Thyroid gland (tissue), 4 donors: ENCODE measurements around the gene ASPRV1. TPM values are rescaled to one million over a fixed set of nuclear protein-coding genes. Genes with fewer than 3 reads are reported as not detected.

Experiments used
- DNase-seq, 2 donors: peaks; one replicate each; pipeline ENCODE4 v3.0.0-alpha.2; 2019
- H3K27ac ChIP-seq, 3 donors: fragments of 200-600 bp; sonication (generic); 1 replicate in 2 of 3; 2 replicates in 1 of 3; pipeline ENCODE4 v1.5.1; 2016 to 2019; ENCODE audit warnings: mild to moderate bottlenecking in 1 of 3, moderate library complexity in 1 of 3
- H3K27me3 ChIP-seq: fragments of 200-600 bp; sonication (generic); one replicate; pipeline ENCODE4 v1.5.1; 2019
- H3K36me3 ChIP-seq, 2 donors: fragments of 200-600 bp; sonication (generic); one replicate each; pipeline ENCODE4 v1.5.1; 2016 to 2019
- H3K4me1 ChIP-seq, 2 donors: fragments of 200-600 bp; sonication (generic); one replicate each; pipeline ENCODE4 v1.5.1; 2017 to 2019
- H3K4me3 ChIP-seq, 3 donors: fragments of 200-600 bp; sonication (generic); replicated peaks in 1 of 3; 1 replicate in 2 of 3; 2 replicates in 1 of 3; pipeline ENCODE4 v1.5.1; 2016; ENCODE audit warnings: mild to moderate bottlenecking in 1 of 3
- H3K9me3 ChIP-seq: fragments of 200-600 bp; sonication (generic); one replicate; pipeline ENCODE4 v1.5.1; 2017
- POLR2A ChIP-seq, 2 donors: fragments of 450-650 bp; IDR thresholded peaks; one replicate each; pipeline ENCODE4 v1.6.1; 2017; ENCODE audit warnings: antibody characterized with exemption in 2 of 2, mild to moderate bottlenecking in 2 of 2, moderate library complexity in 1 of 2
- WGBS, 2 donors: methylation state at CpG; one replicate each; pipeline ENCODE4 v1.1.5; 2017; 5-methylcytosine and 5-hydroxymethylcytosine counted together
- intact Hi-C: fragments of 100-400 bp; cut with DNase I; formaldehyde crosslinking; loops from one replicate; pipeline ENCODE4 v1.15.1; 2023
- total RNA-seq, 4 donors: library from RNA; depleted of rRNA; stranded (reverse); fragments of >200 nt; gene quantifications; one replicate each; pipeline ENCODE4 v1.2.3, GENCODE V29; 2016
- TF ChIP-seq, protein P1 (sequence below), 6 experiments: fragments of 200-600 bp in 3 of 6; fragments of 450-650 bp in 3 of 6; sonication (generic) in 3 of 6; IDR thresholded peaks; one replicate each; pipeline ENCODE4 v1.5.1; 2016 to 2019; ENCODE audit warnings: antibody characterized with exemption in 6 of 6, mild to moderate bottlenecking in 2 of 6, inconsistent platforms in 1 of 6, moderate library complexity in 1 of 6

The ASPRV1 gene
- total RNA-seq, 4 donors from 2014 or later = 0.89 to 2.0 (median 1.5) TPM

DNA sequence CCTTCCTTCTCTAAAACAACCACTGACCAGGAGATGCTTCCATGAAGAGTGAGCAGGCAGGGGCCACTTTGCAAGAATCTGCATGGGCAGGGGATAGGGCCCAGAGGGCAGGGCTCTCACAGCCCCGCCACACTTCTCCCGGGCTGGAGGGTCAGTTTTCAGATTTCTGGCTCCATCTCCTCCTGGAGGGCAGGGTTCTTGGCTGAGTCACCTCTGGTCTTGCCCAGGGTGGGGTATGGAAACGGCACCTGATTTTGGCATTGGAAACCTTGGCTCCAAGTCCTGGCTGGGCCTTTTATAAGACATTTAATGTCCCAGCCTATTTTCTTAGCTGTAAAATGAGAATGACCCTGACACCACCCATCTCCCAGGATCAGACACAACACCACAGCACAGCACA, 27.6 kb upstream of the ASPRV1 start:
- TF ChIP-seq POLR2A (IDR thresholded peaks at IDR 0.05) = no peak
- TF ChIP-seq, protein P1, sequence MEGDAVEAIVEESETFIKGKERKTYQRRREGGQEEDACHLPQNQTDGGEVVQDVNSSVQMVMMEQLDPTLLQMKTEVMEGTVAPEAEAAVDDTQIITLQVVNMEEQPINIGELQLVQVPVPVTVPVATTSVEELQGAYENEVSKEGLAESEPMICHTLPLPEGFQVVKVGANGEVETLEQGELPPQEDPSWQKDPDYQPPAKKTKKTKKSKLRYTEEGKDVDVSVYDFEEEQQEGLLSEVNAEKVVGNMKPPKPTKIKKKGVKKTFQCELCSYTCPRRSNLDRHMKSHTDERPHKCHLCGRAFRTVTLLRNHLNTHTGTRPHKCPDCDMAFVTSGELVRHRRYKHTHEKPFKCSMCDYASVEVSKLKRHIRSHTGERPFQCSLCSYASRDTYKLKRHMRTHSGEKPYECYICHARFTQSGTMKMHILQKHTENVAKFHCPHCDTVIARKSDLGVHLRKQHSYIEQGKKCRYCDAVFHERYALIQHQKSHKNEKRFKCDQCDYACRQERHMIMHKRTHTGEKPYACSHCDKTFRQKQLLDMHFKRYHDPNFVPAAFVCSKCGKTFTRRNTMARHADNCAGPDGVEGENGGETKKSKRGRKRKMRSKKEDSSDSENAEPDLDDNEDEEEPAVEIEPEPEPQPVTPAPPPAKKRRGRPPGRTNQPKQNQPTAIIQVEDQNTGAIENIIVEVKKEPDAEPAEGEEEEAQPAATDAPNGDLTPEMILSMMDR (IDR thresholded peaks at IDR 0.05) = no peak
- no peaks in the 10 kb centered on the region for H3K9me3 ChIP-seq
- WGBS, 2 donors = 46 to 47% methylated on average over 3 of the region's 3 CpGs
- peak; percentile 32 to 35 for DNase-seq
- peaks cover 10 to 15% of the 10 kb centered on the region in 2 donors for H3K4me1 ChIP-seq
- H3K4me3 ChIP-seq = no peak overlapping the region
- H3K36me3 ChIP-seq = no peaks in the 10 kb centered on the region
- intact Hi-C loops = no loop called here
- no peaks in the 10 kb centered on the region for H3K27me3 ChIP-seq
- H3K27ac ChIP-seq = no peak overlapping the region

DNA sequence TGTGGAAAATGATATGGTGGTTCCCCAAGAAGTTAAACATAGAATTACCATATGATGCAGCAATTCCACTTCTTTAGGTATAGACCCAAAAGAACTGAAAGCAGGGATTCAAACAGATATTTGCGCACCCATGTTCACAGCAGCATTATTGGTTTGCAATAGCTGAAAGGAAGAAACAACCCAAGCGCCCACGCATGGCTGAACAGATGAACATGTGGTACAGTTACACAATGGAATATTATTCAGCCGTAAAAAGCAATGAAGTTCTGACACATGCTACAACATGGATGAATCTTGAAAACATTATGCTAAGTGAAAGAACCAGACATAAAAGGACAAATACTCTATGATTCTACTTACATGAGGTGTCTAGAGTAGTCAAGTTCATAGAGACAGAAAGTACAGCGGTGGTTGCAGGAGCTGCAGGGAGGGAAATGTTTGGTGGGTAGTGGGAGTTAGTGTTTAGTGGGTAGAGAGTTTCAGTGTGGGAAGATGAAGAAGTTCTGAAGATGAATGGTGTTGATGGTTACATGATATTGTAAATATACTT, 26.7 kb upstream of the ASPRV1 start:
- TF ChIP-seq POLR2A (IDR thresholded peaks at IDR 0.05) = no peak
- TF ChIP-seq, protein P1 (IDR thresholded peaks at IDR 0.05) = no peak
- 99 to 100% methylated on average over 5 of the region's 5 CpGs for WGBS, 2 donors

DNA sequence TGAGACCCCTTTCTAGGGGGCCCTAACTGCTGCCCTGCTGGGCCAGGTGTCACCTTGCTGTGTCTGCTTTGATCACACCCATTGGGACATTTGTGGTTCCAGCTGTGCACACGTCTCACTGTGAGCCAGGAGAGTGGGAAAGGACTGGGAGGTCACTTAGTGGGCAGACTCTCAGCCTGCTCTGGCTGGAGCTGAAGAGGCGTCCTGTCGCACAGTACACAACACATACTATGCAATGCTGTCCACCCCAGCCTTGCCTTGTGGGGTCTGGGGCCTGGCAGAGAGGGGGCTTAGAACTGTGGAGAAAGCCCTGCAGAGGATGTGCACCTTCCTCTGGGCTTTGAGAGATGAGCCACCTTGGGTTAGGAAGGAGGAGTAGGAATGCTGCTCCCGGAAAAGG, 25.3 kb upstream of the ASPRV1 start:
- peaks cover 10 to 15% of the 10 kb centered on the region in 2 donors for H3K4me1 ChIP-seq
- no peaks in the 10 kb centered on the region for H3K9me3 ChIP-seq
- DNase-seq = no peak
- intact Hi-C loops = no loop called here
- no peaks in the 10 kb centered on the region for H3K27me3 ChIP-seq
- H3K4me3 ChIP-seq = no peak overlapping the region
- 96 to 100% methylated on average over 2 to 4 of the region's 4 CpGs for WGBS, 2 donors
- H3K27ac ChIP-seq = no peak overlapping the region
- TF ChIP-seq, protein P1 (IDR thresholded peaks at IDR 0.05) = no peak
- no peaks in the 10 kb centered on the region for H3K36me3 ChIP-seq

More for the DNA sequence above, 26.7 kb upstream of the ASPRV1 start:
- H3K27me3 ChIP-seq = no peaks in the 10 kb centered on the region
- intact Hi-C loops = no loop called here
- DNase-seq = no peak
- H3K4me3 ChIP-seq = no peak overlapping the region
- H3K9me3 ChIP-seq = no peaks in the 10 kb centered on the region
- H3K4me1 ChIP-seq = peaks cover 10 to 15% of the 10 kb centered on the region in 2 donors
- H3K27ac ChIP-seq = no peak overlapping the region
- H3K36me3 ChIP-seq = no peaks in the 10 kb centered on the region

DNA sequence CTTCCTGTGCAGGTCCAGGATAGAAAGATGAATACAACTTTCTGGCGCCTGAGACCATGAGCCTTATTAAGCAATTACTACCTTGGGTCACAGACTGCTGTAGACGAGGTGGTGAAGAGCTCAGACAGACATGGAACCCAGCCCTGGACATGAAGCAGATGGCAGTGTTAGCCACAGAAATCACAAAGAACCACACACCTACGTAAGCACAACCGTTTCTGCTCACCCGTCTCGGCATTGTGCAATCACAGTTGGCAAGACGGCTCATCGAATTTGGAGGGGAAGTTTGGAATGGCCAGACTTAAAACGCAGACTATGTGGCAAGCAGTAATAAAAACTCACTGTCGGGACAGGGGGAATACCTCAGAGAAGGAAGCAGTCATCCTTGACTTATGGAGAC, 24.3 kb upstream of the ASPRV1 start:
- Histone ChIP-seq H3K4me3 (no peak overlapping the region), H3K4me1 (peaks cover 10 to 15% of the 10 kb centered on the region in 2 donors), H3K9me3 (no peaks in the 10 kb centered on the region), H3K36me3 (no peaks in the 10 kb centered on the region), H3K27me3 (no peaks in the 10 kb centered on the region), H3K27ac (peak overlapping the region; percentile 45 to 61 (median 56))
- intact Hi-C loops = no loop called here
- TF ChIP-seq, protein P1 (IDR thresholded peaks at IDR 0.05) = peak in 4 of 6 experiments; percentile 5 to 52 (median 30)
- TF ChIP-seq POLR2A (IDR thresholded peaks at IDR 0.05) = no peak
- 40 to 65% methylated on average over 10 of the region's 10 CpGs for WGBS, 2 donors
- DNase-seq = peak; percentile 75 to 79

DNA sequence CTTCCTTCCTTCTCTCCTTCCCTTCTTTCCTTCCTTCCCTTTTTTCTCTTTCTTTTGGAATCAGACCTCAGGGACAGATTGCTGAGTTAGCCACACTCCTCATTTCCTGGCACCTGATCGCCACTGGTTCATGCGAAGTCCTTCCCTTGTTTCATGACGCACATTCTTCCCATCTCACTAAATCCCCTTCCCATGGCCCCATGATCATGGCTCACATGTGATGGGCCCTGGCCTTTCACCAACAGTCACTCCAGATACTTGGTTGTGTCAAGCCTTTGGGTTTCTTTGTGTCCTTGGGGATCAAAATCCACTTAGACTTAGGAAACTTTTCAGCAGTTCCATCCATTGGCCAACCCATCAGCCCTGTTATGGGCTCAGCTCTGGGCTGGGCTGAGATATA, 23.8 kb upstream of the ASPRV1 start:
- H3K36me3 ChIP-seq = no peaks in the 10 kb centered on the region
- intact Hi-C loops = no loop called here
- H3K9me3 ChIP-seq = no peaks in the 10 kb centered on the region
- H3K27me3 ChIP-seq = no peaks in the 10 kb centered on the region
- TF ChIP-seq, protein P1 (IDR thresholded peaks at IDR 0.05) = no peak
- TF ChIP-seq POLR2A (IDR thresholded peaks at IDR 0.05) = no peak
- WGBS, 2 donors = 90 to 93% methylated on average over 3 of the region's 3 CpGs
- H3K4me3 ChIP-seq = no peak overlapping the region
- DNase-seq = no peak
- peaks cover 10 to 15% of the 10 kb centered on the region in 2 donors for H3K4me1 ChIP-seq
- peak overlapping the region; percentile 26 to 61 (median 56) for H3K27ac ChIP-seq
